ENCODE data around the gene CFAP126.
"Not testable (repeated sequence)": the region's sequence is repeated elsewhere in the genome, so short reads cannot be mapped to it uniquely, and the experiment has no call there.

CFAP126 gene

DNA sequence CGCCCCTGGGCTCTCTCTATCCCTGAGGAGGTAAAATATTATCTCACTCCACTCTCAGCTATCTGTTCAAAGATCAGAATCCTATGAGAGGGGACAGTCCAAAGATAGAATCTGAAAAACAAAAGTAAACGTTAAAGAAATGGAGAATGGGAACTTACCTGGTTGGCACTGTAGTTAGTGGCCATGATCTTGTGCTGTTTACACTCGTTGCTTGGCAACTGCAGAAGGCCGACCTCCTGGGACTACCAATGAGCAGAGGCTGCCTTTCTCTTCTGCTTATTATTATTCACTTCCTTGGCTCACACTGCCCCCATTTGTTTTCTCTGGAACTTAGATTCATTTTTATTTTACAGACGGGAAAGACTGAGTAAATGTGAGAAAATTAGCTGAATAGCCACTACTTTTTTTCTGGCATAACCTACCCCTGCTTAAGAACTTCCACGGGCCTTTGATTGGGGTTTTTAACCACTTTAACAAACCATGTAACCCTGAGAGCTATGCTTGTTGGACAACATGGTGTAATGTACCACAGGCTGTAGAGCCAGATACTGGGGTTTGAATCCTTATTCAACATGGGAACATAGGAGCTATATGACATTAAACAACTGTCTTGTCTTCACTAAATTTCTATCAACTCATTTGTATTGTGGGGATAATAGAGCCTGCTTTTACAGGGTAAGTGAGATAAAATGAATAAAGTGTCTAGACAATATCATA, at the start of gene CFAP126:
Gene CFAP126 (minus strand): TSS at position 193 of the 717 bp plus-strand sequence. CDS start 8 bp downstream, at position 185.
- peak in 1 of 2 experiments; percentile 36 for DNase-seq

- not testable (repeated sequence) for DNase-seq
Measured at GRCh38 chr1:161413050-161413449, 45.4 kb upstream of the CFAP126 start.

DNA sequence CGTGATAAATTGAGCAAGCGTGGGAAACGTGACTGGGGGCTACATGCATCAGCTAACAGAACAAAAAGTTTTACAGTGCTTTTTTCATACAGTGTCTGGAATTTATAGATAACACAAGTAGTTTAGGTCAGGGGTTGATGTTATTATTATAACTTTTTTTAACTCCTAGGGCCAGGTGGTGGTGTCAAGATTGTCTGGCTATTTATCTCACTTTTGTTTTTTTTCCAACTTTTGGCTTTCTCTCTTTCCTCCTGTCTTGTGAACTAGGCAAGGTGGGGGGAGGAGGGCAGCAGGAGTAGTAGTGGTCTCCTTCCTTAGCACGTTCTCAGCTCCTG, 42.9 kb upstream of the CFAP126 start:
- DNase-seq, result not testable (repeated sequence)

DNA sequence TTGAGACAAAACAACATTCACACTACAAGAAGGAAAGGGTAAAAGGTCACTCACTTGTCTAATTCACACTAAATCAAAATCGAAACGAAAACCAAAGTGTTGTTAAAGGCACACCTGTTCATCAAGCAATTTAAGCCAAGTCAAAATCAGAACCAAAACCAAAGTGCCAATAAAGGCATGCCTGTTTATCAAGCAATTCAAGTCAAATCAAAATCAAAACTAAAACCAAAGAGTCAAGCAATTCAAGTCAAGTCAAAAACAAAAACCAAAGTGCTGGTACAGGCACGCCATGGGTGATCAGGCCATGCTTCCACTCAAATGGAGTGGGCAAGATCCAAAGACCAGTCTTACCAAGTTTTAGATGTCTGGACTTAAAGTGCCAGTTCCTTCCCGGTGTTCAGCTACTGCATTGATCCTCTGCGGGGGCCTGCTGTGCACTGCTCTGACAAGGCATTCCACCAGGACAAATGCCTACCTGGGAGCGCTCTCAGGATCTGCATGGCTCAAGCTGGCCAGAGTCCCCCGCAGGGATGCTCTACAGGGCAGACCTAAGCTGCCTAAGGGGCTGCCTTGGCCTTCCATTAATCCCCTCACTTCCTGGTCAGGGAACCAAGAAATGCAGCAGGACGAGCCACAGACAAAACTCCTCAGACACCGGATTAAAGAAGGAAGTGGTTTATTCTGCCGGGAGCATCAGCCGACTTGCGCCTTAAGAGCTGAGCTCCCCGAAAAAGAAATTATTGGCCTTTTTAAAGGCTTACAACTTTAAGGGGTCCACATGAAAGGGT, 42.4 kb upstream of the CFAP126 start:
- DNase-seq, result not testable (repeated sequence)

- no peak for DNase-seq
Measured at GRCh38 chr1:161408429-161409052, 40.9 kb upstream of the CFAP126 start.

GRCh38 chr1:161407451-161407985, 39.8 kb upstream of the CFAP126 start:
- DNase-seq, result no peak

DNA sequence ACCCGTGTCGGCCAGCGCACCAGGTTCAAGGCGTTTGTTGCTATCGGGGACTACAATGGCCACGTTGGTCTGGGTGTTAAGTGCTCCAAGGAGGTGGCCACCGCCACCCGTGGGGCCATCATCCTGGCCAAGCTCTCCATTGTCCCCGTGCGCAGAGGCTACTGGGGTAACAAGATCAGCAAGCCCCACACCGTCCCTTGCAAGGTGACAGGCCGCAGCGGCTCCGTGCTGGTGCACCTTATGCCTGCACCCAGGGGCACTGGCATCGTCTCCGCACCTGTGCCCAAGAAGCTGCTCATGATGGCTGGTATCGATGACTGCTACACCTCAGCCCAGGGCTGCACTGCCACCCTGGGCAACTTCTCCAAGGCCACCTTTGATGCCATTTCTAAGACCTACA, 38.9 kb upstream of the CFAP126 start:
- DNase-seq, result not testable (repeated sequence)

- DNase-seq, result no peak
Measured at GRCh38 chr1:161404051-161404597, 36.4 kb upstream of the CFAP126 start.

DNA sequence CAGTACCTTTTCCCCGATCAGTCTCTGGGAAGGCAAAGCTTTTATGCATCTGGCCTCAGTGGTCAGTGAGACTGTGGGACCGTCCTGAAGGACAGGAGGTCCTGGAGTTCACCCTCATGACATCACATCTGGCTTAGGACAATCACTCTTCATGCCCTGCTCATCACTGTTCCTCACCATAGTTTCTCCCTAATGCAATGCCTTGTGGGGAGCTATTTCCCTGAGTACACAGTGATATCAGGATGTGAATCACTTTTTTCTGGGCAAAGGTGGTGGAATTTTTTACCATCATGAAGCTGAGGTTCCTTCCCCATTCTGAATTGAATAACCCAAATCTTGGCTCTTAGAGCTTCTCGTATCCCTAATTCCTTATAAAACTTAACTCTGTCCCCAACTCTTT, 34.8 kb upstream of the CFAP126 start:
- DNase-seq, result no peak

DNA sequence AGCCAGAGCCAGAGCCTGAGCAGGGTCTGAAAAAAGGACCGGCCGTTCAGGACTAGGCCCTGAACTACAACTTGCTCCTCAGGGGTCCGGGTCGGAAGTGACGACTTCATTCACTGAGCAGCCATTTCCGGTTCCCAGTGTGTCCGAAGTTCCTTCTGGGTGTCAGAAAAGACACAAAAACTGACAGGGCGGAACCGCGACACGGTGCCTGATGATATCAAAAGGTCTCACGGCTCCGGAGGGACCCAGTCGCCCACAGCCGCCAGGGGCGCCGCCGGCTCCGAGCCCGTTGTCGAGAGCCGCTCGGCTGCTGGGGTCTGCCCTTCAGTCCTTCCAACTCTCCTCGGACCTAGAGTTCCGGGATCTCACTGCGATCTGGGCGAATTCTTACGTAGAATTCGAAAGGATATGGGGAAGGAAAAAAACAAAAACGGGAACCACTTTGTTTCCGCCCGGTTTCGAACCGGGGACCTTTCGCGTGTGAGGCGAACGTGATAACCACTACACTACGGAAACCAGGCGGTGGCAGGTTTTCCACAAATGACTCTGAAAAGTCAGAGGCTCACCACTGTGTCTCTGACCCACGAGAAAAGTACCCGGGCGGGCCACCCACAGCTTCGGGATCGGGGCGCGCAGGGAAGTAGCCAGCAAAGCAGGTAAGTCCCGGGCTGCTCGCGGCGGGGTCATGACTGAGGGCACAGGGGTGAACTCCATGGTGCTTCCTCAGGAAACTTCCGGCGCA, 31.8 kb upstream of the CFAP126 start:
- DNase-seq, result peak; percentile 87 to 97

GRCh38 chr1:161398900-161399256, 31.2 kb upstream of the CFAP126 start:
- no peak for DNase-seq

DNA sequence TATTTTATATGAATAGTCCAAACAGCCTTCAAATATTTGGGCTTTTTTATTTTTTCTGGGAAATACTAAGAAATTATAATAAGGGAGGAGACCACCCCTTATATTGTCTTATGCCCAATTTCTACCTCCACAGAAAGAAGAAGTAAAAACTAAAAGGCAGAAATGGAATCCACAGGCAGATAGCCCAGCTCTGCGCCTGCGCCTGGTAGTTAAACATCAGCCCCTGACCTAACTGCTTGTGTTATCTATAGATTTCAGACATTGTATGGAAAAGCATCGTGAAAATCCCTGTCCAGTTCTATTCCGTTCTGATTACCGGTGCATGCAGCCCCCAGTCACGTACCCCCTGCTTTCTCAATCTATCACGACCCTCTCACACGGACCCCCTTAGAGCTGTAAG, 29.4 kb upstream of the CFAP126 start:
- DNase-seq, result not testable (repeated sequence)

DNA sequence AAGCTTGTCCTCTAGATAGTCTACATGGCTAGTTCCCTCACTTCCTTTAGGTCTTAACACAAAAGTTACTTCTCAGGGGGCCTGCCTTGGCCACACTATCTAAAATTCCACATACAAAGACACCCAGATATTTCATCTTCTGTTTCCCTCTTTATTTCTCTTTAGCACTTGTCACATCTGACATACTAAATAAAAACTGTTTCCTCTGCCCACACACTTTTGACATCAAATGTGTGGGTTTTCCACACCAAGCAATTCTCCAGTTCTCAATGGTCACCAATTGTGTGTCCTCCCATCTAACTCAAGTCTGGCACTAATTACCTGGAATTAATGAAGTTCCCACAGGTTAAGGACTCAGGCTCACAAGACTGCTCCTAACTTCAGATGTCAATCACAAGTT, 25.5 kb upstream of the CFAP126 start:
- DNase-seq, result no peak

DNA sequence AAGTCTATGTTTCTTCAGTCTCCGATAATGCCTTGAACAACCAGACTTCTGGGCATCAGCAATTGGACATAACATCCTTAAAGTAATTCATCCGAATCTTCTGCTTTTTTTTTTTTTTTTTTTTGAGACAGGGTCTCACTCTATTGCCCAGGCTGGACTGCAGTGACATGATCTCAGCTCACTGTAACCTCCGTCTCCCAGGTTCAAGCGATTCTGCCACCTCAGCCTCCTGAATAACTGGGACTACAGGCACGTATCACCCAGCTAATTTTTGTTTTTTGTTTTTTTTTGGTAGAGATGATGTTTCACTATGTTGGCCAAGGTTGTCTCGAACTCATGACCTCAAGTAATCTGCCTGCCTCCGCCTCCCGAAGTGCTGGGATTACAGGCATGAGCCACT, 23.9 kb upstream of the CFAP126 start:
- DNase-seq, result no peak

GRCh38 chr1:161391136-161391535, 23.5 kb upstream of the CFAP126 start:
- not testable (repeated sequence) for DNase-seq

GRCh38 chr1:161390559-161390858, 22.8 kb upstream of the CFAP126 start:
- DNase-seq, result no peak

DNA sequence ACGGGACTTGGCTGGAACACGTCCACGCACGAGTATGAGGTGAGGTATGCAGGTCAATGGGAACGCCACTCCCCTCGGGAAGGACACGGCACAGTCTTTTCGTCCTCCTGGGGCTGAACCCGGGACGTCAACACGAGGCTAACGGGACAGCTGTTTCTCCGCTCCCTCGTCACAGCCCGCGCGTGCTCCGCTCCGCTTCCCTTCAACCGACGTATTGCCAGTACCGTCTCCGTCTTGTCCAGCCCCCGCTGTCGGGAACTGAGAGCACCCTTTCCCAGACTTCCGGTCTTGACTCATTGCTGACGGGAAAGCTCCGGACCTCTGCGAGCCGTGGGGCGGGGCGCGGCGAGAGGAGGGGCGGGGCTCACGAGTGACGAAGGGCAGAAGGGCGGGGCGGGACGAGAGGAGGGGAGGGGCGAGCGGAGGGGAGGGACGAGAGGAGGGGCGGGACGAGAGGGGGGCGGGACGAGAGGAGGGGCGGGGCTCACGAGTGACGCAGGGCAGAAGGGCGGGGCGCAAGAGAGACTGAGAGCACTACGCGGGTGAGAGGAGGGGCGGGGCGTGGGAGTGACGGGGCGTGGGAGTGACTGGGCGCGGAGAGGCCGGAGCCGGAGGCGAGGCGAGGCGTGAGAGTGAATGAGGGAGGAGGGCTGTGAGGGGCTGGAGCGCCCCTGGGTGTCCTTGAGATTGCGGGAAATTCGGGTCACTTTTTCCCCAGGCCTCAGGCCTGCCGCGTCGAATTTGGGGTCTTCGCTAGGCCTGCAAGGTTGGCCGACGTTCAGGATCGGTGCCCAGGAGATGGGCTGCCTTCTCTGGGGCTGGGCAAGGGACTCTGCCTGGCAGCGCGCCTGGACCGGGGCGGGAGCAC, 22.2 kb upstream of the CFAP126 start:
- DNase-seq, result peak; percentile 99 to 100

GRCh38 chr1:161389158-161389557, 21.5 kb upstream of the CFAP126 start:
- not testable (repeated sequence) for DNase-seq

DNA sequence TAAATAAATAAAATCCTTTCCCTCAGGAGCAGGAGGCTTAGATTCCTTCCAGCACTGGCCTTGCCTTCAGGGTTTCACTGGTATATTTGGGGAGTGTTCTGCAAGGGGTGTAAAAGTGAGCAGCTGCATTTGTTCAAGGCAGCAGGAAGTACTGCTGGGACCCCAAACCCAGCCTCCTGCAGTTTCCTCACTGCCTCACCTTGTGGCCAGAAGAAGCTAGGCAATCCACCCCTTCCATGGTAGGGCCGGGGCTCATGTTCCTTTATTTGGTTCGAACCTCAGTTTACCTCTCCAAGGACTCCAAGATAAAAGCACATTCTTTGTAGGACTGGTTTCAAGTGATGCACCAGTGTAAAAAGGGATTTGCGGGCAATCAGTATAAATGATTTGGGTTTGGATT, 21.0 kb upstream of the CFAP126 start:
- no peak for DNase-seq

- DNase-seq, result peak in 1 of 2 experiments; percentile 45
Measured at GRCh38 chr1:161382214-161383019, 14.7 kb upstream of the CFAP126 start.

- no peak for DNase-seq
Measured at GRCh38 chr1:161381707-161382106, 14.0 kb upstream of the CFAP126 start.
